Measurements from ENCODE around the gene CDC14B.

The CDC14B gene

GRCh38 chr9:96491079-96491879 is 128.4 kb downstream of the CDC14B start:
- no peak overlapping the region for H2AFZ ChIP-seq (ENCODE audit: low read length)
- H3K4me3 ChIP-seq (ENCODE audit: low read length, poor library complexity, severe bottlenecking), result no peak overlapping the region
- no peaks in the 10 kb centered on the region for H3K4me1 ChIP-seq (ENCODE audit: insufficient read depth, low read length, poor library complexity, severe bottlenecking)
- TF ChIP-seq CTCF (conservative IDR thresholded peaks at IDR 0.05; ENCODE audit: low read length) (no peak), EZH2phosphoT487 (IDR thresholded peaks at IDR 0.05; ENCODE audit: borderline replicate concordance) (no peak)
- H3K4me2 ChIP-seq (ENCODE audit: low read depth, low read length, poor library complexity, severe bottlenecking), result no peak overlapping the region
- no peaks in the 10 kb centered on the region for H3K9me3 ChIP-seq (ENCODE audit: insufficient read depth, low read depth, low read length)
- H3K9ac ChIP-seq (ENCODE audit: low read depth, low read length, poor library complexity, severe bottlenecking), result no peak overlapping the region
- no peaks in the 10 kb centered on the region for H3F3A ChIP-seq (ENCODE audit: low read depth)
- H3K79me2 ChIP-seq (ENCODE audit: insufficient read depth, low read length), result no peaks in the 10 kb centered on the region
- no peaks in the 10 kb centered on the region for H3K27me3 ChIP-seq (ENCODE audit: insufficient read depth, low read length, poor library complexity, severe bottlenecking)
- H3K36me3 ChIP-seq (ENCODE audit: insufficient read depth, low read length), result no peaks in the 10 kb centered on the region
- no peaks in the 10 kb centered on the region for H3K9me2 ChIP-seq (replicated peaks; ENCODE audit: low read depth, low read length)
- no peaks in the 10 kb centered on the region for H4K20me1 ChIP-seq (ENCODE audit: insufficient read depth, low read length, poor library complexity, severe bottlenecking)

GRCh38 chr9:96490534-96491078 is 129.0 kb downstream of the CDC14B start:
- H3K9me2 ChIP-seq (replicated peaks; ENCODE audit: low read depth, low read length), result no peaks in the 10 kb centered on the region
- no peaks in the 10 kb centered on the region for H4K20me1 ChIP-seq (ENCODE audit: insufficient read depth, low read length, poor library complexity, severe bottlenecking)
- H3K9ac ChIP-seq (ENCODE audit: low read depth, low read length, poor library complexity, severe bottlenecking), result no peak overlapping the region
- H3K4me2 ChIP-seq (ENCODE audit: low read depth, low read length, poor library complexity, severe bottlenecking), result no peak overlapping the region
- H3K9me3 ChIP-seq (ENCODE audit: insufficient read depth, low read depth, low read length), result no peaks in the 10 kb centered on the region
- H3K4me1 ChIP-seq (ENCODE audit: insufficient read depth, low read length, poor library complexity, severe bottlenecking), result no peaks in the 10 kb centered on the region
- no peak overlapping the region for H2AFZ ChIP-seq (ENCODE audit: low read length)
- no peaks in the 10 kb centered on the region for H3K27me3 ChIP-seq (ENCODE audit: insufficient read depth, low read length, poor library complexity, severe bottlenecking)
- no peaks in the 10 kb centered on the region for H3K36me3 ChIP-seq (ENCODE audit: insufficient read depth, low read length)
- no peaks in the 10 kb centered on the region for H3K79me2 ChIP-seq (ENCODE audit: insufficient read depth, low read length)
- TF ChIP-seq CTCF (conservative IDR thresholded peaks at IDR 0.05; ENCODE audit: low read length) (no peak), EZH2phosphoT487 (IDR thresholded peaks at IDR 0.05; ENCODE audit: borderline replicate concordance) (no peak)
- no peak overlapping the region for H3K4me3 ChIP-seq (ENCODE audit: low read length, poor library complexity, severe bottlenecking)
- no peaks in the 10 kb centered on the region for H3F3A ChIP-seq (ENCODE audit: low read depth)

- Histone ChIP-seq H3K79me2 (ENCODE audit: insufficient read depth, low read length) (no peaks in the 10 kb centered on the region), H3K36me3 (ENCODE audit: insufficient read depth, low read length) (no peaks in the 10 kb centered on the region), H3F3A (ENCODE audit: low read depth) (no peaks in the 10 kb centered on the region), H3K9me3 (ENCODE audit: insufficient read depth, low read depth, low read length) (no peaks in the 10 kb centered on the region), H3K4me3 (ENCODE audit: low read length, poor library complexity, severe bottlenecking) (no peak overlapping the region), H3K9ac (ENCODE audit: low read depth, low read length, poor library complexity, severe bottlenecking) (no peak overlapping the region), H3K27me3 (ENCODE audit: insufficient read depth, low read length, poor library complexity, severe bottlenecking) (no peaks in the 10 kb centered on the region), H2AFZ (ENCODE audit: low read length) (no peak overlapping the region), H3K4me1 (ENCODE audit: insufficient read depth, low read length, poor library complexity, severe bottlenecking) (no peaks in the 10 kb centered on the region), H3K4me2 (ENCODE audit: low read depth, low read length, poor library complexity, severe bottlenecking) (no peak overlapping the region), H4K20me1 (ENCODE audit: insufficient read depth, low read length, poor library complexity, severe bottlenecking) (no peaks in the 10 kb centered on the region), H3K9me2 (replicated peaks; ENCODE audit: low read depth, low read length) (no peaks in the 10 kb centered on the region)
- TF ChIP-seq EZH2phosphoT487 (IDR thresholded peaks at IDR 0.05; ENCODE audit: borderline replicate concordance) (no peak), CTCF (conservative IDR thresholded peaks at IDR 0.05; ENCODE audit: low read length) (no peak)
These were observed 130.1 kb downstream of the CDC14B start for GRCh38 chr9:96489482-96489979.

Data from Loucy (cell line).